ENCODE data around the gene GLRX5. TPM values are rescaled to one million over a fixed set of nuclear protein-coding genes. Genes with fewer than 3 reads are reported as not detected.

The GLRX5 gene
- total and polyA plus RNA-seq, 10 donors: 18.2 to 48.4 (median 28.2) TPM

DNA sequence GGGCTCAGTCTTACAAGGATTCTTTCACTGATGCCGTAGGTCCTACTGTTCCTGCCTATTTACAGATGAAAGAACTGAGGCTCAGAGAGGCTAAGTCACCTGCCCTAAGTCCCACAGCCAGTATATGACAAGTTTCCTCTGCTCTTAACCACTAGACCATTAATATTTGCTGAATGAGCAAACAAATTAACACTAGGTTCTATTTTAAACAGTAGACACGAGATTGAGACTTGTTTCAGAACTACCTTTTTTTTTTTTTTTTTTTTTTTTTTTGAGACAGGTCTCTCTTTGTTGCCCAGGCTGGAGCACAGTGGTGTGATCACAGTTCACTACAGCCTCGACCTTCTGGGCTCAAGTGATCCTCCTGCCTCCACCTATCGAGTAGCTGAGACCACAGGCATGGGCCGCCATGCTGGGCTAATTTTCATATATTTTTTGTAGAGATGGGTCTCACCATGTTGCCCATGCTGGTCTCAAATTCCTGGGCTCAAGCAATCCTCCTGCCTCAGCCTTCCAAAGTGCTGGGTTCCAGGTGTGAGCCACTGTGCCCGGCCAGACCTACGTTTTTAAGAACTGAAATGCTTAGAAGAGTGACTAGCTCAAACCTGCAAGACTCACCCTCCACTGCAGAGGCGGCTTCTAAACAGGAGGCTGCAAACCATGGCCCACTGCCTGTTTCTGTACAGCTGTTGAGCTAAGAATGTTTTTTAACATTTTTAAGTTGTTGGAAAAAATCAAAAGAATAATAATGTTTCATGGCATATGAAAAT, 31.3 kb upstream of the GLRX5 start:
- TF ChIP-seq POLR2AphosphoS5 (IDR thresholded peaks at IDR 0.05) (no peak), POLR2A (IDR thresholded peaks at IDR 0.05) (no peak)
- TF ChIP-seq, protein P1, sequence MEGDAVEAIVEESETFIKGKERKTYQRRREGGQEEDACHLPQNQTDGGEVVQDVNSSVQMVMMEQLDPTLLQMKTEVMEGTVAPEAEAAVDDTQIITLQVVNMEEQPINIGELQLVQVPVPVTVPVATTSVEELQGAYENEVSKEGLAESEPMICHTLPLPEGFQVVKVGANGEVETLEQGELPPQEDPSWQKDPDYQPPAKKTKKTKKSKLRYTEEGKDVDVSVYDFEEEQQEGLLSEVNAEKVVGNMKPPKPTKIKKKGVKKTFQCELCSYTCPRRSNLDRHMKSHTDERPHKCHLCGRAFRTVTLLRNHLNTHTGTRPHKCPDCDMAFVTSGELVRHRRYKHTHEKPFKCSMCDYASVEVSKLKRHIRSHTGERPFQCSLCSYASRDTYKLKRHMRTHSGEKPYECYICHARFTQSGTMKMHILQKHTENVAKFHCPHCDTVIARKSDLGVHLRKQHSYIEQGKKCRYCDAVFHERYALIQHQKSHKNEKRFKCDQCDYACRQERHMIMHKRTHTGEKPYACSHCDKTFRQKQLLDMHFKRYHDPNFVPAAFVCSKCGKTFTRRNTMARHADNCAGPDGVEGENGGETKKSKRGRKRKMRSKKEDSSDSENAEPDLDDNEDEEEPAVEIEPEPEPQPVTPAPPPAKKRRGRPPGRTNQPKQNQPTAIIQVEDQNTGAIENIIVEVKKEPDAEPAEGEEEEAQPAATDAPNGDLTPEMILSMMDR (IDR thresholded peaks at IDR 0.05 in 8 of 11, conservative IDR thresholded peaks at IDR 0.05 in 3 of 11): no peak
- H3K4me1 ChIP-seq: peaks cover 15 to 100% (median 63%) of the 10 kb centered on the region in 6 donors

DNA sequence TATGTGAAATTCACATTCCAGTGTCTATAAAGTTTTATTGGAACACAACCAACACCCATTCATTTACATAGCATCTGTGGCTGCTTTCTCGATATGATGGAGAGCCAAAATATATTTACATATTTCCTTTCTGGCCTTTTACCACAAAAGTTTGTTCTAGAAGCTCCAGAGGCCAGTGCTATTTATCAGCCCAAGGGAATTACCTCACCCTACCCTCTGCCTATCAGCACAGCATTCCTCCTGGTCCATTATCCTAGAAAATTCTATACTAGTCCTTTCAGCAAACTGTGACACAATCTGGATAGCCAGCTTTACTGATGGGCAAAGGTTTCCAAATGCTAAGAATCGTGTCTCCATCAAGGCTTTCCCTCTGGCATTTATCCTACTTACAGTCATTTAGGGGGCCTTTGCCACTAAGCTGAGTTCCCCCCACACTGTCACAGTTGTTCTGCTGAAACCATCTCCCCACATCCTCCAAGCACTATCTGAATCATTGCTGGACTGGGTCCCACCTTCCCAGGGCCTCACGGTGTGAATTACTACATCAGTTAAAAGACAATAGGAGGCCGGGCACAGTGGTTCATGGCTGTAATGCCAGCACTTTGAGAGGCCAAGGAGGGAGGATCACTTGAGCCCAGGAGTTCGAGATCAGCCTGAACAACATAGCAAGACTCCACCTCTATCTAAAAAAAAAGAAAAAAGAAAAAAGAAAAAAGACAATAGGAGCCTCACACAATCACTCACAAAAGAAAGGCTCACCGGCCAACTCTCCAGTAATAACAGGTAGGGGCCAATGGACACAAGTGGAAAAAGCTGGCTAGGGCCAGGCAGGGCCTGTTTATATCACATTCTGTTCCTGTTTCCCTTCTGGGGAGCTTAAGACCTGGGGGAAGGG, 30.5 kb upstream of the GLRX5 start:
- peaks cover 15 to 100% (median 62%) of the 10 kb centered on the region in 6 donors for H3K4me1 ChIP-seq
- WGBS, 5 donors: 64 to 79% (median 68%) methylated on average over 6 of the region's 6 CpGs
- DNase-seq: peak; percentile 16
- TF ChIP-seq, protein P1 (IDR thresholded peaks at IDR 0.05 in 8 of 11, conservative IDR thresholded peaks at IDR 0.05 in 3 of 11): no peak
- TF ChIP-seq POLR2AphosphoS5 (IDR thresholded peaks at IDR 0.05): no peak
- no peak for TF ChIP-seq POLR2A (IDR thresholded peaks at IDR 0.05)
- peaks cover 0 to 47% (median 0%) of the 10 kb centered on the region in 6 donors for H3K36me3 ChIP-seq
- no peaks in the 10 kb centered on the region for H3K27me3 ChIP-seq (replicated peaks in 1 of 7)
- no peaks in the 10 kb centered on the region for H3K9me3 ChIP-seq
- peak overlapping the region in 4 of 8 donors; percentile 11 to 47 (median 34) for H3K27ac ChIP-seq
- intact Hi-C loops (cut with DNase I; ENCODE audit: low total_unique reads): no loop called here
- H3K4me3 ChIP-seq: no peak overlapping the region

More for the DNA sequence above, 31.3 kb upstream of the GLRX5 start:
- H3K4me3 ChIP-seq: no peak overlapping the region
- peak; percentile 47 for DNase-seq
- WGBS, 5 donors: 73 to 81% (median 78%) methylated on average over 8 of the region's 8 CpGs
- no peaks in the 10 kb centered on the region for H3K27me3 ChIP-seq (replicated peaks in 1 of 7)
- intact Hi-C loops (cut with DNase I; ENCODE audit: low total_unique reads): no loop called here
- peaks cover 0 to 51% (median 0%) of the 10 kb centered on the region in 6 donors for H3K36me3 ChIP-seq
- peak overlapping the region in 5 of 8 donors; percentile 11 to 58 (median 22) for H3K27ac ChIP-seq
- no peaks in the 10 kb centered on the region for H3K9me3 ChIP-seq

DNA sequence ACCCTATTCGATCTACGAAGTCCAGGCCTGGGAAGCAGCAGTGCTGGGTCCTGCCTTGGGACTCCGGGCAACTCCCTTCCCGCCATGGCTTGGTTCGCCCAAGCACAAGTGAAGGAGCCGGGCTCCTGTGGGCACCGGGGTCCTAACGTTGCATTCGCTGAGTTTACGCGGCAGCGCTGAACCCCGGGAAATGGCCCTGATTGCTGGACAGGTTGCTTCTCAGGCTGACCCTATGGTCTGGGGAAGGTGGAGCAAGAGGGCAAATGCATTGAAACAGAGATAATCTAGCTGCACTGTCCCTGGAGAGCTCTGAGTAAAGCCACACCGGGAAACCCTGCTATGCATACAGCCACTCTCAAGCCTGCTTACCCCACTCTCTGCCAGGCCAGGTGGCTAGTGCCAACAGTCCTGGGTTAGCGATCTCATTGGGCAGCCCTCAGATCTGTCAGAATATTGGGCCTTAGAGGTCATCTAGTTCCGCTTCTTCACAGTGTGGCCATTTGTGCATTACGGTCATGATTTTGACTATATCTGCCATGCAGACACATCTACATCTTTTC, 29.7 kb upstream of the GLRX5 start:
- H3K36me3 ChIP-seq: peaks cover 0 to 50% (median 0%) of the 10 kb centered on the region in 6 donors
- H3K9me3 ChIP-seq: no peaks in the 10 kb centered on the region
- H3K27ac ChIP-seq: peak overlapping the region in 4 of 8 donors; percentile 11 to 47 (median 34)
- WGBS, 5 donors: 78 to 89% (median 86%) methylated on average over 10 to 17 of the region's 17 CpGs
- peak; percentile 66 for DNase-seq
- no peaks in the 10 kb centered on the region for H3K27me3 ChIP-seq (replicated peaks in 1 of 7)
- H3K4me3 ChIP-seq: no peak overlapping the region
- TF ChIP-seq POLR2AphosphoS5 (IDR thresholded peaks at IDR 0.05) (no peak), POLR2A (IDR thresholded peaks at IDR 0.05) (no peak)
- TF ChIP-seq, protein P1 (IDR thresholded peaks at IDR 0.05 in 8 of 11, conservative IDR thresholded peaks at IDR 0.05 in 3 of 11): no peak
- intact Hi-C loops (cut with DNase I; ENCODE audit: low total_unique reads): no loop called here
- peaks cover 15 to 100% (median 65%) of the 10 kb centered on the region in 6 donors for H3K4me1 ChIP-seq

Measured in spleen (tissue), 11 donors.